SK-N-MC (cell line): ENCODE data around the gene RAVER1.

ENCODE experiments used
- EZH2 ChIP-seq: fragments of 200-600 bp; sonication (generic); IDR thresholded peaks from one replicate; pipeline ENCODE4 v1.6.1; 2017; ENCODE audit warnings: antibody characterized with exemption
- FOXP2 ChIP-seq: optimal IDR thresholded peaks from 2 replicates; pipeline ENCODE3; 2011; ENCODE audit warnings: mild to moderate bottlenecking, moderate library complexity; ENCODE audit not compliant: insufficient read depth; ENCODE audit errors: extremely low read length, control extremely low read depth
- POLR2AphosphoS5 ChIP-seq: IDR thresholded peaks from 2 replicates; pipeline ENCODE4 v1.6.1; 2012; ENCODE audit warnings: mild to moderate bottlenecking, low read depth, low read length, borderline replicate concordance

DNA sequence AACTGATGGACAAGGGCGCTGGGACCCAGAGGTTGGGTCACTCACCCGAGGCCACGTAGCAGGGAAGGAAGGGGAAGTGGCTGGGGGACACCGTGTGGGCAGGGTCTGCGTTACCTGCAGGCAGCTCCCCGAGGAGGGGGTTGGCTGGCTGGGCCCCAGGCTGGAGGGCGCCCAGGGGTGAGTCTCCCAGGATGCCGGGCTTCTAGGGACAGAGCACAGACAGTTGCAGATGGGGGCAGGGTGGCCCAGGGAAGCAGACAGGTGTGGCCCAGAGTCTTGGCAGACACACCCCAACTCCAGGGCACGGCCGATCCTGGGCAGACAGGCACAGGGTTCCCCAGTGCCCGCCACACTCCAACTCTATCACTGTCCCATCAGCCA lies 11.9 kb downstream of the RAVER1 start:
- TF ChIP-seq POLR2AphosphoS5 (no peak), EZH2 (no peak), FOXP2 (no peak)
